ENCODE data around the gene EP400.
A peak's percentile ranks its signal among the peaks of the same experiment; 100 is the strongest.

The EP400 gene, protein sequence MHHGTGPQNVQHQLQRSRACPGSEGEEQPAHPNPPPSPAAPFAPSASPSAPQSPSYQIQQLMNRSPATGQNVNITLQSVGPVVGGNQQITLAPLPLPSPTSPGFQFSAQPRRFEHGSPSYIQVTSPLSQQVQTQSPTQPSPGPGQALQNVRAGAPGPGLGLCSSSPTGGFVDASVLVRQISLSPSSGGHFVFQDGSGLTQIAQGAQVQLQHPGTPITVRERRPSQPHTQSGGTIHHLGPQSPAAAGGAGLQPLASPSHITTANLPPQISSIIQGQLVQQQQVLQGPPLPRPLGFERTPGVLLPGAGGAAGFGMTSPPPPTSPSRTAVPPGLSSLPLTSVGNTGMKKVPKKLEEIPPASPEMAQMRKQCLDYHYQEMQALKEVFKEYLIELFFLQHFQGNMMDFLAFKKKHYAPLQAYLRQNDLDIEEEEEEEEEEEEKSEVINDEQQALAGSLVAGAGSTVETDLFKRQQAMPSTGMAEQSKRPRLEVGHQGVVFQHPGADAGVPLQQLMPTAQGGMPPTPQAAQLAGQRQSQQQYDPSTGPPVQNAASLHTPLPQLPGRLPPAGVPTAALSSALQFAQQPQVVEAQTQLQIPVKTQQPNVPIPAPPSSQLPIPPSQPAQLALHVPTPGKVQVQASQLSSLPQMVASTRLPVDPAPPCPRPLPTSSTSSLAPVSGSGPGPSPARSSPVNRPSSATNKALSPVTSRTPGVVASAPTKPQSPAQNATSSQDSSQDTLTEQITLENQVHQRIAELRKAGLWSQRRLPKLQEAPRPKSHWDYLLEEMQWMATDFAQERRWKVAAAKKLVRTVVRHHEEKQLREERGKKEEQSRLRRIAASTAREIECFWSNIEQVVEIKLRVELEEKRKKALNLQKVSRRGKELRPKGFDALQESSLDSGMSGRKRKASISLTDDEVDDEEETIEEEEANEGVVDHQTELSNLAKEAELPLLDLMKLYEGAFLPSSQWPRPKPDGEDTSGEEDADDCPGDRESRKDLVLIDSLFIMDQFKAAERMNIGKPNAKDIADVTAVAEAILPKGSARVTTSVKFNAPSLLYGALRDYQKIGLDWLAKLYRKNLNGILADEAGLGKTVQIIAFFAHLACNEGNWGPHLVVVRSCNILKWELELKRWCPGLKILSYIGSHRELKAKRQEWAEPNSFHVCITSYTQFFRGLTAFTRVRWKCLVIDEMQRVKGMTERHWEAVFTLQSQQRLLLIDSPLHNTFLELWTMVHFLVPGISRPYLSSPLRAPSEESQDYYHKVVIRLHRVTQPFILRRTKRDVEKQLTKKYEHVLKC (N-terminal part only)

GRCh38 chr12:131949431-131950181 is at the start of gene EP400:
Gene EP400 (plus strand): TSS chr12:131949942. CDS start chr12:131960620, 10,678 bp downstream.
- DNase-seq (ENCODE audit: low read depth), result peak; percentile 94
- TF ChIP-seq, protein P1, sequence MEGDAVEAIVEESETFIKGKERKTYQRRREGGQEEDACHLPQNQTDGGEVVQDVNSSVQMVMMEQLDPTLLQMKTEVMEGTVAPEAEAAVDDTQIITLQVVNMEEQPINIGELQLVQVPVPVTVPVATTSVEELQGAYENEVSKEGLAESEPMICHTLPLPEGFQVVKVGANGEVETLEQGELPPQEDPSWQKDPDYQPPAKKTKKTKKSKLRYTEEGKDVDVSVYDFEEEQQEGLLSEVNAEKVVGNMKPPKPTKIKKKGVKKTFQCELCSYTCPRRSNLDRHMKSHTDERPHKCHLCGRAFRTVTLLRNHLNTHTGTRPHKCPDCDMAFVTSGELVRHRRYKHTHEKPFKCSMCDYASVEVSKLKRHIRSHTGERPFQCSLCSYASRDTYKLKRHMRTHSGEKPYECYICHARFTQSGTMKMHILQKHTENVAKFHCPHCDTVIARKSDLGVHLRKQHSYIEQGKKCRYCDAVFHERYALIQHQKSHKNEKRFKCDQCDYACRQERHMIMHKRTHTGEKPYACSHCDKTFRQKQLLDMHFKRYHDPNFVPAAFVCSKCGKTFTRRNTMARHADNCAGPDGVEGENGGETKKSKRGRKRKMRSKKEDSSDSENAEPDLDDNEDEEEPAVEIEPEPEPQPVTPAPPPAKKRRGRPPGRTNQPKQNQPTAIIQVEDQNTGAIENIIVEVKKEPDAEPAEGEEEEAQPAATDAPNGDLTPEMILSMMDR (IDR thresholded peaks at IDR 0.05; ENCODE audit: insufficient read depth, low read depth, low read length, missing control alignments), result peak; percentile 21
- peak within 1 kb of the TSS; percentile 72 for H3K4me3 ChIP-seq (ENCODE audit: low read length)

DNA sequence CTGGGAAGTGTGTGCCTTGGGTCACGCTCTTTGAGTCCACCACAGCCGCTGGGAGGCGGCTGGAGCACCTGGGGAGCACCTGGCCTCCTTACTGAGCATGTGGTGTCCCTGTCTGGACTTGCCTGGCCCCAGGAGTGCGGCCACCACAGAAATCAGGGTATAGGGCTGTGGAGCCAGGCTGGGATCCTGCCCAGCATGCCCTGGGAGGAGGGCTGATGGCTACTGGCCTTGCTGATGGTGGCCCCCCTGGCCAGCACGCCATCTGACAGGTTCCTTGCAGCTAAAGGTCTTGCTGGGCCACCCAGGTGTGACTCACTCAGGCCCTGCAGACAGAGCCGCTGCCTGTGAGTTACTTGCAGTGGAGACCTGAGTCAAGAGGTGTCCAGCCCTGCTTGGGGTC is 49.3 kb upstream of the EP400 start:
- peak; percentile 47 for DNase-seq (ENCODE audit: low read depth)
- H3K4me3 ChIP-seq (ENCODE audit: low read length), result no peak overlapping the region
- TF ChIP-seq, protein P1 (IDR thresholded peaks at IDR 0.05; ENCODE audit: insufficient read depth, low read depth, low read length, missing control alignments), result no peak

GRCh38 chr12:131901431-131902331 is 48.1 kb upstream of the EP400 start:
- H3K4me3 ChIP-seq (ENCODE audit: low read length), result no peak overlapping the region
- no peak for DNase-seq (ENCODE audit: low read depth)
- TF ChIP-seq, protein P1 (IDR thresholded peaks at IDR 0.05; ENCODE audit: insufficient read depth, low read depth, low read length, missing control alignments), result no peak

DNA sequence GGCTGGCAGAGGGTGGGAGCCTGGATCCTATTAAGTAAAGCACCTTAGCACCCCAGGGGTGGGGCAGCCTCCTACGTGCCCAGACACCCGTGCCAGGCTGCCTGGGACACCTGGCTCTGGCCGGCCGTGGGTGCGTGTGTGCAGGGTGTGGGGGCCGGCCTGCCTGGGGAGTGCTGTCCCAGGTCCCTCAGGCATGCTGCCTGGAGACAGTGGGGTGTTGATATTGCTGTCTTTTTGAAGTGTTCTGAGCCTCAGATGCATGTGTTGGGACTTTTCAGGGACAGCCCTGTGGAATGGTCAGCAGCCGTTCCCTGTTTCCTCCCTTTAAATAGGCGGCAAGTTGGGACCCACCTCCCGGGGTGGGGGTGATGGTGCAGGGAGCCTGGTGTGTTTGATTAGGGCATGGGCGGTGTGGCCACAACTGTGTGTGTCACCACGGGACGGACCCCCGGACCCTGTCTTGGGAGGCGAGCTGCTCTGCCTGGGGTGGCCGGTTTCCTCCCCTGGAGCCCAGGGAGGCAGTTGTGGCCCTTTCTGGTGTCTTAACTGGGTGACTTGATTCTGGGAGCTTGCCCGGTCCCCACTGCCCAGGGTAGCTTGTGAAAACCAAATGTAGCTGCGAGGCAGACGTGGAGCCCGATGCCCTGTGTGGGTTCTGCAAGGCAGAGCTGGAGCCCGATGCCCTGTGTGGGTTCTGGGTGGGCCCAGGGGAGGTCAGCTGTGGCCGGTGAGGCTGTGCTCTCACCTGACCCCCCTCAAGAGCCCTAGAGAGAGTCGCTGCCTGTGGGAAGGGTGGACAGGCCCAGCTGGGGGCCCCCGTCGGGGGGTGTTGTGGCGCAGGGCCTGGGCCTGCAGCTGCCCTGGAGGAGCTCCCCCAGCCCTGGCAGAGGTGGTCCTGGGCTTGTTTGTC is 47.2 kb upstream of the EP400 start:
- TF ChIP-seq, protein P1 (IDR thresholded peaks at IDR 0.05; ENCODE audit: insufficient read depth, low read depth, low read length, missing control alignments), result no peak
- H3K4me3 ChIP-seq (ENCODE audit: low read length), result no peak overlapping the region
- DNase-seq (ENCODE audit: low read depth), result no peak

Measured in epithelial cell of esophagus (primary cell).